HG02840 (cell line): ENCODE data around the gene FNDC3A.
A peak's percentile ranks its signal among the peaks of the same experiment; 100 is the strongest.
"Not testable (repeated sequence)": the region's sequence is repeated elsewhere in the genome, so short reads cannot be mapped to it uniquely, and the experiment has no call there.

Experiments used
- ATAC-seq: cut with Tn5 transposase; IDR thresholded peaks from one replicate; pipeline ENCODE4 v1.9.1; 2021; ENCODE audit warnings: mild to moderate bottlenecking, moderate library complexity, moderate number of reproducible peaks; ENCODE audit not compliant: unreplicated experiment, low FRiP score

FNDC3A gene

DNA sequence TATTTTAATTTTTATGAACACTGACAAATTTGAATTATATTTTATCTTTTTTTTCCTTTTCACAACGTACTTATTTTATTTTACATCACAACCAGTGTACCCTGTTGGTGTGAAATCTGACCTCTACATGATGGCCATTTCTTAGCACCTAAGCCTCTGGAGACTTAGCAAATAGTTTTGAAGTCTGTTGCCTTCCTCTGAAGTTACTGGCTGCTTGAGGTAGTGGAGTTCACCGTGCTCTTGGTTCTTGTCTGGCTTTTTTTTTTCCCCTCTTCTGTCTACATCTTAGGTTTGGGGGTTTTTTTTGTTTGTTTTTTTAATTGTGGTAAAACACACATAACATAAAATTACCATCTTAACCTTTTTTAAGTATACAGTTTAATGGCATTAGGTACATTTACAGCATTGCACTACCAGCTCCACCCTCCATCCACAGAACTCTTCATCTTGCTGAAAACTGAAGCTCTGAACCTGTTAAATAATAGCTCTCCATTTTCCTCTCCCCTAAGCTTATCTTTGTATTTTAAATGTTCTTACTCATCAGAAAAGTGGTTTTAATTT is 150.3 kb downstream of the FNDC3A start:
- ATAC-seq = no peak

DNA sequence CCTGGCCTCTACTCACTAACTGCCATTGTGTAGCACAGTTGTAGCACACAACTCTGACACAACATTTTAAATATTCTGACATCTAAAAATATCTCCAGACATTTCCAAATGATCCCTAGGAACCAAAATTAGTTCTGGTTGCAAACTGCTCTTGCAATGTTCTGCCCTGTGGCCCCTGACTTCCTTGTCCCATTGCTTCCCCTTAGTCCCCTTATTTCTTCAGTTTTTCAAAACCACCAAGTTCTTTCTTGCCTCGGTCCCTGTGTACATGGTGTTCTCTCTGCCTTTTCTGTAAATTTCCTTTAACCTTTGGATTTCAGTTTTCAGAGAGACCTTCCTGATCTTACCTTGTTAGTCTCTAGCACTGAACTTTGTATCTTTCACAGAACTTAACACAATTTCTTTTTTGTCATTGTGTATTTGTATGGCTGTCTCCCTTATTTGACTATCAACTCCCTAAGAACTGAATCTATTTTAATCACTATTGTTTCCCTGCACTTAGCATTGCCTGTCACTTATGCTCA is 156.8 kb downstream of the FNDC3A start:
- no peak for ATAC-seq

DNA sequence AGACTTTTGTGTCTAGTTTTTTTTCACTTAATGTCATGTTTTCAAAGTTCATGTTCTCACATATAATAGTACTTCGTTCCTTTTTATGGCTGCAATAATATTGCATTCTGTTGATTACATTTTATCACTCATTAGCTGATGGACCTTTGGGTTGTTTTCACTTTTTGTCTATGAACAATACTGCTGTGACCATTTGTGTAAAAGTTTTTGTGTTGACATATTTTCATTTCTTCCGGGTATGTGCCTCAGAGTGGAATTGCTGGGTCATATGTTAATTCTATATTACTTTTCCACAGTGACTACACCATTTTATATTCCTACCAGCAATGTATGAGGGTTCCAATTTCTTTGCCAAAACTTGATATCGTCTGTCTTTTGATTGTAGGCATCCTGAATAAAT is 158.6 kb downstream of the FNDC3A start:
- ATAC-seq = no peak

DNA sequence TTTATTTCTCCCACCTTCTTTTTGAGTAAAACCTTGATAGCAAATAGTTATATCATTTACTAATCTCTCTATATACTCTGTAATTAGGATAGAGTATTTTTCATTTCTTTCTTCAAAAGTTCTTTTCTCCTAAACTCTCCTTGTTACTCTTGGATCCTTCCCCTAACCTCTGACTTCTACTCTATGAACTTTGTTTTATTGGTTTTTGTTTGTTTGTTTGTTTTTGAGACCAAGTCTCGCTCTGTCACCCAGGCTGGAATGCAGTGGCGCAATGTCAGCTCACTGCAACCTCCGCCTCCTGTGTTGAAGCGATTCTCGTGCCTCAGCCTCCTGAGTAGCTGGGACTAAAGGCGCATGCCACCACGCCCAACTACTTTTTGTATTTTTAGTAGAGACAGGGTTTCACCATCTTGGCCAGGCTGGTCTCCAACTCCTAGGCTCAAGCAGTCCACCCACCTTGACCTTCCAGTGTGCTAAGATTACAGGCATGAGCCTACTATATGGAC is 161.5 kb downstream of the FNDC3A start:
- ATAC-seq = not testable (repeated sequence)

DNA sequence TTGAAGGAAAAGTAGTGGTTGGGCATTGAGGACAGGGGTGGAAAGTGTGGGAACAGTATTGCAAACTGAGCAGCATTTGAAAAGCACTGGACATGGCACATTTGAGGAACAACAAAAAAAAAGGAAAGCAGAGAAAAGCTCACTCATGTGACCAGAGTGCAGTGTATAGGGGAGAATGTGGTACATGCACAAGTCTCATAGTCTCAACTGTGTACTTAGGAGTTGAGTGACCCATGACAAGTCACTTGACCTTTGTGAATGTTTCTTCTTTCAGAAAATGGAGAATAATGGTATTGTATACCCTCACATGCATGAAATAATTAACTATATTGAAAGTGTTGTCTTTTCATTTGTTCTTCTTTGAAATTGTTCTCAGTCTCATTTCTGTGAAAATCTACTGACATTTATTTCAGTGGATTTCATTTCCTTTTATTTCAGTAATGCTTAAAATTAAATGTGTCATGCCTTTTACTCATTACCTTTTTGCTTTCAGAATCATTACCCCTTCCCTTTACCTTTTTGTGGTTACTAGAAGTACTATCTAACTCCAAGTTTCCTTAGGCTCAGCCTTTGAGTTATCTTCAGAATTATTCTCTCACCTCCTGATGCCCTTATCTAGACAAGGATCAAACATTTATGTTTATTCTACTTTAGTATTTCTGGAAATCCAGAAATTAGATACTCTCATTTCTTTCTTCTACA is 165.3 kb downstream of the FNDC3A start:
- ATAC-seq = no peak

DNA sequence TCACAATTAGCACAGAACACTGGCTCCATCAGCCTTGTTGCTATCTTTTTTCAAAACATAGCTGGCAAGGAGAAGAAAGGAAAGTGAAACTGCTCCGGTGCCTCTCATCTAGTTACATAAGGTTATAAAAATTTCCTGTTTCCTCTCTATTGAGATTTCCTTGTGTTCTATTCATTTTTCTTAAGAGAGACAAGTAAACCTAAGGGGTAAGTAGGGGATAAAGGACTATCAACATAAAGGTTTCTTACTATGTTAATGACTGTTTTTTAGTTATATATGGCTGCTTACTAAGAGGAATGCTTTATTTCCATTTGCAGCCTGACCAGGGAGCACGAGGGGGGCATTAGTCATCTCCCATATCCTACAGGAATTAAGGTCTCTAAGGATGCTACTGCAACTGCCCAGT is 171.2 kb downstream of the FNDC3A start:
- ATAC-seq = no peak

DNA sequence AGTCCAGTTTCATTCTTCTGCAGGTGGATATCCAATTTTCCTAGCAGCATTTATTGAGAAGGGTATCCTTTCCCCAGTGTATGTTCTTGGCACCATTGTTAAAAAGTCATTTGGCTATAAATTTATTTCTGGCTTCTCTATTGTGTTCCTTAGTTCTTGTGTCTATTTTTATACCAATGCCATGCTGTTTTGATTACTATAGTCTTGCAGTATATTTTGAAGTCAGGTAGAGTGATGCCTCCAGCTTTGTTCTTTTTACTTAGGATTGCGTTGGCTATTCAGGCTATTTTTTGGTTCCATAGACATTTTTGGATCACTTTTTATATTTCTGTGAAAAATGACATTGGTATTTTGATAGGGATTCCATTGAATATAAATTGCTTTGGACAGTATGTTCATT is 172.7 kb downstream of the FNDC3A start:
- no peak for ATAC-seq

DNA sequence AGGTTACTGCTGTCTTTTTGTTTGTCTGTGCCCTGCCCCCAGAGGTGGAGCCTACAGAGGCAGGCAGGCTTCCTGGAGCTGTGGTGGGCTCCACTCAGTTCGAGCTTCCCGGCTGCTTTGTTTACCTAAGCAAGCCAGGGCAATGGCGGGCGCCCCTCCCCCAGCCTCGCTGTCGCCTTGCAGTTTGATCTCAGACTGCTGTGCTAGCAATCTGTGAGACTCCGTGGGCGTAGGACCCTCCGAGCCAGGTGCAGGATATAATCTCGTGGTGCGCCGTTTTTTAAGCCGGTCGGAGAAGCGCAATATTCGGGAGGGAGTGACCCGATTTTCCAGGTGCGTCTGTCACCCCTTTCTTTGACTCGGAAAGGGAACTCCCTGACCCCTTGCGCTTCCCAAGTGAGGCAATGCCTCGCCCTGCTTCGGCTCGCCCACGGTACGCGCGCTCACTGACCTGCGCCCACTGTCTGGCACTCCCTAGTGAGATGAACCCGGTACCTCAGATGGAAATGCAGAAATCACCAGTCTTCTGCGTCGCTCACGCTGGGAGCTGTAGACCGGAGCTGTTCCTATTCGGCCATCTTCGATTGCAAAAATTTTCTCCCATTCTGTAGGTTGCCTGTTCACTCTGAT is 182.4 kb downstream of the FNDC3A start:
- ATAC-seq = not testable (repeated sequence)

DNA sequence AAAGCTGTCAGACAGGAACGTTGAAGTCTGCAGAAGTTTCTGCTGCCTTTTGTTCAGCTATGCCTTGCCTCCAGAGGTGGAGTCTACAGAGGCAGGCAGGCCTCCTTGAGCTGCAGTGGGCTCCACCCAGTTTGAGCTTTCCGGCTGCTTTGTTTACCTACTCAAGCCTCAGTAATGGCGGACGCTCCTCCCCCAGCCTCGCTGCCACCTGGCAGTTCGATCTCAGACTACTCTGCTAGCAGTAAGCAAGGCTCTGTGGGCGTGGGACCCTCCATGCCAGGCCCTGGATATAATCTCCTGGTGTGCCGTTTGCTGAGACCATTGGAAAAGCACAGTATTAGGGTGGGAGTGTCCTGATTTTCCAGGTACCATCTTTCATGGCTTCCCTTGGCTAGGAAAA is 187.4 kb downstream of the FNDC3A start:
- not testable (repeated sequence) for ATAC-seq

DNA sequence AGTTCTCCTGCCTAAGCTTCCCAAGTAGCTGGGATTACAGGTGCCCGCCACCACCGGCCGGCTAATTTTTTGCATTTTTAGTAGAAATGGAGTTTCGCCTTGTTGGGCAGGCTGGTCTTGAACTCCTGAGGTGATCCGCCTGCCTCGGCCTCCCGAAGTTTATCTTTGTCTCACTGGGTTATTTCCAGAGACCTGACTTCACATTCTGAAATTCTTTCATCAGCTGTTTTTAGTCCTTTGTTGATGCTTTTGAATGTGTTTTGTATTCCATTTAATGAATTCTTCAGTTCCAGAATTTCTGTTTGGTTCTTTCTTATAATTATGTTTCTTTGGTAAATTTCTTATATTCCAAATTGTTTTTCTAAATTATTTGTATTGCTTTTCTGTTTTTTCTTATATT is 189.0 kb downstream of the FNDC3A start:
- ATAC-seq = no peak

DNA sequence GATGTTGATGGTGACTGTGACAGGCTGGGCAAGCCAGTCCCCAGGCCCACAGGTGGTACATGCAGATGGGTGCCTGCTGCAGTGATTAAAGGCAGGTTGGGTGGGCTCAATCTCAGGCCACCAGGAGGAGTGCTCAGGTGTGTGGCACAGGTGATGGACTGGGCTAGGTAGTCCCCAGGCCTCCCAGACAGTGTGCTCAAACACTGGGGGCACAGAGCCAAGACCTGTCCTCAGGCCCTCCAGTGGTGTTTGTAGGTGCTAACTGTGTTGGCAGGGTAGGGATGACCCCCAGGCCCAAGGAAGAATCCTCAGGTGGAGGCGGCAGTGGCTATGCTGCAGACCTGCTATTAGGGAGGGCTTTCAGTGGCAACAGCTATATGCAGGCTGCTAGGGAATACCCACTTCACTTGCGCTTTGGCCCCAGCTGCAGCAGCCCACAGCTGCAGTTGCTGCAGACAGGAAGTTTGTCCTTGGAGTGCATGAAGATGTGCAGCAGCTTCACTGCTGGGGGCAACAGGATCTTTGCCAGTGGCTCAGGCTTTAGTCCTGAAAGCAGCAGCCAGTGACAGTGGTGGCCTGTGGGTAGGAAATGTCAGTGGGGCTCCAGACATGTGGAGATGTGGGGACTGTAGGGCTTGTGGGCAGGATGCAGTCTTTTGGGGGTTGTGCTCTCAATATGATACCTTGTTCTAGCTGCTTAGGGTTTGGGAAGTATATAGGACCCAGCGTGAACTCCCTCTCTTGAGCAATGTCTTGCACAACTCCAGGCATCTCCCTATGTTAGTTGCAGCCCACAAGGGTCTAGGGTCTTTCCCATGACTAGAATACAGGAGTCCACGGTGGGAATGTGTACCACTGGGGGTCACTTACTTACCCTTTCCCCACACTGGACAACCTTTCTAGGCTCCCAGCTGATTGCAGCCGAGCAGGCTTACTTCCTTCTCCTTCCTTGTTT is 190.4 kb downstream of the FNDC3A start:
- no peak for ATAC-seq

DNA sequence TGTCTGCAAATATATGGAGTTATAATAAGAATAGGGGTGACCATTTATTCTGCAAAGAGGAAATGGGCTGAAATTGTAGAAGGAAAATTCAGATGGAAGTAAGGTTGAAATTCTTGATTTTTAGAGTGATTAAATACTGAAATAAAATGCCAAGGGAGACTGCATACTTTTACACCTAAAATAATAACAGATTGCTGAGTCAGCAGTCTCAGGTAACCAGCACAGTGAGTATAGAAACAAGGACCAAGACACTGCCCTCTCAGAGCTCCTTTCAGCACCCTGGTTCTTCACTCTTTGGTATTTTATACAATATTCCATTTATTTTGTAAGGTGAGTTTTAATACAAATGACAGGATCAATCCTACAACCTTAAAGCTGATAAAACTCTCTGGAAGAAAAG is 195.6 kb downstream of the FNDC3A start:
- no peak for ATAC-seq

DNA sequence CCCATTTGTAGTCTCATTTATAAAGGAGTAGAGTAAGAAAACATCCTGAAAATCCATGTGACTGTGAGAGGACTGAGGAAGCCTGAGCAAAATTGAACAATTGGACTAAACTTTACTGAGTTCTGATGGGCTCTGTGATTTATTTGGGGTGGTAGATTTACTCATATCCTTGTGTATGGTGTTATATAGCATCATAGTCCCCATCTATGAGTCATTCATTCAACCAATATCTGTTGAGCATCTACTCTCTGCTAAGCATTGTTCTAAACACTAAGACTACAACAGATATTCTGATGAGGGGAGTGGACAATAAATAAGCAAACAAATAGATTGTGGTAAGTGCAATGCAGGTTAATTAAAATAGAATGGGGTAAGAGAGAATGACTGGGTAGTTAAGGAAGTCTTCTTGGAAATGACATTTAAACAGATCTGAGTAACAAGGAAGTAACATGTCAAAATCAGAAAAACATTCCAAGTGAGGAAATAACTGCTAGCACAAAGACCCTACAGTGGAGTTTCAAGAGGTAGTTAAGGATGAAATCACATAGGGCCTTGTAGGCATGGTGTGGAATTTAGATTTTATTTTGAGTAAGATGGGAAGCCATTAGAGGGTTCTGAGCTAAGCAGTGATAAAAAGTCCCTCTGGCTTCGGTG is 208.1 kb downstream of the FNDC3A start:
- no peak for ATAC-seq

DNA sequence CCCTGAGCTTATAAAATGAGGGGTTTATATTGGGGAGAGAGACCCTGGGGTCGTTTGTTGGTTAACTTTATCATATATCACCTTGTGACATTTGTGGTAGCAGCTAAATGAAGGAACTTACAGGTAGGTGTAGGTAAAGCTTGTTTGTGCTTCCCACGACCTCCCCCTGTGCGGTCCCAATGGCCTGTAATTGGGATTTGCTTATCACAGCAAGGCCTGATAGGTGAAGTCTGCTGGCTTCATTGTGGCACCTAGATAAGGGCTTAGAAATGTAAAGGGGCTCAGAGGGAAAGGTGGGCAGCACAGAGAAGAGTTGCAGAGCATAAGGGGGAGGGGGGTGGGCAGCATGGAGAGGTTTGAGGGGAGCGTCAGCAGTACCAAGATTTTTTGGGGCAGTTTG is 208.9 kb downstream of the FNDC3A start:
- no peak for ATAC-seq

DNA sequence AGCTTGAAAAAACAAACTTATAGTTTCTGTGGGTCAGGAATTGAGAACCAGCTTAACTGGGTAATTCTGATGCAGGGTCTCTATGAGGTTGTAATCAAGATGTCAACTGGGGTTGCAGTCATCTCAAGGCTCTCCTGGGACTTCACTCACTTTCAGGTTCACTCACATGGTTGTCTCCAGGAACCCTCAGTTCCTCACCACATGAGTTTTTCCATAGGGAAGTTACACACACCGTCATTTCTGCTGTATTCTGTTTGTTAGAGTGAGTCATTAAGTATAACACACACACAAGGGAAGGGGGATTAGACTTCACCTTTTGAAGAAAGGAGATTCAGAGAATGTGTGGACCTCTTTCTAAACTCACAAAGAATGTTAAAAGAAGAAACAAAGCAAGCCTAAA is 209.6 kb downstream of the FNDC3A start:
- ATAC-seq = peak; percentile 45

DNA sequence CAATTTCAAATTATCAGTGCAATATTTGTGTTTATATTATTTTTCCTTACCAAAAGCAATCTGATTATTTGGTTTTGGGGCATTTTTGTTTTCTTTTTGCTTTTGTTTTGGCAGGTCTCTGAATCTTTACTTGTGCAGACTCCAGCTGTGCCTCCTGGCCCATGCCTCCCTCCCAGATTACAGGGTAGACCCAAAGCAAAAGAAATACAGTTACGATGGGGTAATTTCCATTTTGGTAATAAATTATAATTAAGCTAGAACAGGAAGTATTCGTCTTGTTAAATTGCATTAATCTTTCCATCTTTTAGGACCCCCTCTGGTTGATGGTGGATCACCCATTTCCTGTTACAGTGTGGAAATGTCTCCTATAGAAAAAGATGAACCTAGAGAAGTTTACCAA is 215.2 kb downstream of the FNDC3A start:
- ATAC-seq = no peak

DNA sequence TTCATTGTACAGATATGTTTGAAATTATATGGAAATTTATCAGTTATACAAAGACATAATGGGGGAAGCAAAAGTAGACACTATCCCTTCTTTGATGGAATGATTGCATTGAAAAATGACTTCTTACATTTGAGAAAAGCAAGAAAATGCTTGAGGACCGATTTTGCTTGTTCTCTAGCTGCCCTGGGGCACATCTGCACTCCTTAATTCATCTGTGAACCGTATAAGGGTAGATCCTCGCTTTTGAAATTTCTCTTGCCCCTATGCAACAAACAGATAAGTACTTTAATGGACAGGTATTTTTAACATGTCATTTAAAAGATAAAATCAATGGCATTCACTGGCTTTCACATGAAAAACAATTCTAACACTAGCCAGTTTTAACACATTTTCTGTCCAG is 230.9 kb downstream of the FNDC3A start:
- ATAC-seq = no peak

DNA sequence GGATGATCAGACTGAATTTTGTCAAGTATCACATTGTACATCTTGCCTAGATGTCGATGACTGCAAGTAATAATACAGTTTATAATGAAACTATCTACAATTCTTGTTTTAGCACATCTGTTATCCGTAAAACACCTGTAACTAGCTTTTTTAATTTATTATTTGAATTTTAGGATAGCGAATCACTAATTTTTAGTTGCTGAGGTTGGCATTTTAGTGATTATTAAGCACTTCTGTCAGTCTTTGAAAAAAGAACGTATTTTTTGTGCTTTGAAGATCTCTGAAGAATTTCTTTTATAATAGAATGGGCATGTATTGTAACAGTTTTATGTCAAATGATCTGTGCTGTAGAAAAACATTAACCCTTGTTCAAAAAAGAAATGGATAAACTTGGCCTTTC is 232.9 kb downstream of the FNDC3A start:
- ATAC-seq = no peak

DNA sequence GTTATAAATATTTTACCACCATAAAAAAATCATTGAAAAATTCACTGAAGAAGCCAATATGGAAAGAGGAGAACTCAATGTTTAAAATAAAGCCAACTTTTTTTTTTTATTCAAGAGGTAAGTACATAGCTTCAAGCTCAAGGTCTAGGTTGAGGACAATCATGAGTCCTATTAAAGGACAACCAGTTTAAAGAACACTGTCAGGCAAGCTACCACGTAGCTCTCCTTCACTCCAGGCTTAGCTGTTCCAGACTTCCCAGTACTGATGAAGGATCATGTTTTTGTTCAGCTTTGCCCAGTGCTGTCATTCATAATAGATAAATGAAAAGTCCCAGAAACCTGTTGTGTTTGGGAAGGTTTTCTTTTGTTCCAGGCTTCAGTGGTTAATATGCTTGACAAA is 234.4 kb downstream of the FNDC3A start:
- no peak for ATAC-seq

DNA sequence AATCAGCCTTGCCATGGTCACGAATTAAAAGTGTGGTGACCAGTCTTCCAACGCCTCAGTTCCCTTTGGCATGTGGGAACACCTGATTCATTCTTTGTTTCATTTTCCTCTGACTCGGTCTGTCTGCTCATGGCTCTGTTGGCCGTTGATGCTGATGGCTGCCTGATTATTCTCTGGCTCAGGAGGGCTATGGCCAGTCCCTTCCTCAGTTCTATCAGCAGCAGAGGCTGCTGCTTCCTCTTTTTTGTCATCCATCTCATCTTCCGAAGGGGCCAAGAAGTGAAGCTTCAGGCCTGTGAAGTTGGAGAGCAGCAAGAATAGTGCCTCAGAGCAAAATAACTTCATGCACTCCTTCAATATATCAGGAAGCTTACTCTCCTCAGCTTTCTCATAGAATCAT is 235.0 kb downstream of the FNDC3A start:
- ATAC-seq = no peak
